ENCODE results near the gene FLNA. TPM values are rescaled to one million over a fixed set of nuclear protein-coding genes. Genes with fewer than 3 reads are reported as not detected.
"Not testable (repeated sequence)": the region's sequence is repeated elsewhere in the genome, so short reads cannot be mapped to it uniquely, and the experiment has no call there.

The FLNA gene
- total RNA-seq, 1 donor: 3,767 TPM

DNA sequence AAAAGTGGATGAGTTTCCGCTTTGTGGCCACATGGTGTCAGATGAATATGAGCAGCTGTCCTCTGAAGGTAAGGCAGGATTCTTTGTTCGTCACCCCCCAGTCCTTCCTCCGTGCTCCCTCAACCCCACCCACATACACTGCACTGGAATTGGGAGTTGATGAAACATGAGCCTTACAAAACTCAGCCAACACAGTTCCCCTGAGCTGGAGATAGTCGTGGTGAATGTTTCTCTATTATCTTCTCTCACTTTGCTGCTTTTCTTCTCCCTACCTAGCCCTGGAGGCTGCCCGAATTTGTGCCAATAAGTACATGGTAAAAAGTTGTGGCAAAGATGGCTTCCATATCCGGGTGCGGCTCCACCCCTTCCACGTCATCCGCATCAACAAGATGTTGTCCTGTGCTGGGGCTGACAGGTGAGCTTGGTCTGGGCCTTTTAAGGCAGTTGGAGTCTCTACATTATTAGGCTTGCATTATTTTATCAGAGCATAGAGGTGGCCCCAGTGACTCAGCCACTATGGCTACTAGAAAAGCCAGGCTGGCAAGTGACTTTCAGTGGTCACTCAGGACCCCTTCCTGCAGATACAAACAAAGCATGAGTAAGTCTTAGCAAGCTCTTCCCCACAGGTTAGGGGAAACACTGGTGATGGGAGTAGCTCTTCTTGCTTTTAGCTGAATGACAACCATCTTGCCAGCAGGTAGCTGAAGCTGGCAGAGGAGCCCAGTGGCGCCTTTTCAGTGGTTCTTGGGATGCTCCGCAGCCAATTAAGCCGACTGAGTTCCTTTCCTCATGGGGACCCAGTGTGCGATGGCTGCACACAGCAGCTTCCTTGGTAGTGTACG is 25.3 kb upstream of the FLNA start:
- TF ChIP-seq, protein P1, sequence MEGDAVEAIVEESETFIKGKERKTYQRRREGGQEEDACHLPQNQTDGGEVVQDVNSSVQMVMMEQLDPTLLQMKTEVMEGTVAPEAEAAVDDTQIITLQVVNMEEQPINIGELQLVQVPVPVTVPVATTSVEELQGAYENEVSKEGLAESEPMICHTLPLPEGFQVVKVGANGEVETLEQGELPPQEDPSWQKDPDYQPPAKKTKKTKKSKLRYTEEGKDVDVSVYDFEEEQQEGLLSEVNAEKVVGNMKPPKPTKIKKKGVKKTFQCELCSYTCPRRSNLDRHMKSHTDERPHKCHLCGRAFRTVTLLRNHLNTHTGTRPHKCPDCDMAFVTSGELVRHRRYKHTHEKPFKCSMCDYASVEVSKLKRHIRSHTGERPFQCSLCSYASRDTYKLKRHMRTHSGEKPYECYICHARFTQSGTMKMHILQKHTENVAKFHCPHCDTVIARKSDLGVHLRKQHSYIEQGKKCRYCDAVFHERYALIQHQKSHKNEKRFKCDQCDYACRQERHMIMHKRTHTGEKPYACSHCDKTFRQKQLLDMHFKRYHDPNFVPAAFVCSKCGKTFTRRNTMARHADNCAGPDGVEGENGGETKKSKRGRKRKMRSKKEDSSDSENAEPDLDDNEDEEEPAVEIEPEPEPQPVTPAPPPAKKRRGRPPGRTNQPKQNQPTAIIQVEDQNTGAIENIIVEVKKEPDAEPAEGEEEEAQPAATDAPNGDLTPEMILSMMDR (IDR thresholded peaks at IDR 0.05; ENCODE audit: insufficient read depth, low read depth, low read length): no peak
- DNase-seq (ENCODE audit: low read depth): no peak
- H3K4me3 ChIP-seq (ENCODE audit: low read depth, low read length): peak overlapping the region; percentile 86

DNA sequence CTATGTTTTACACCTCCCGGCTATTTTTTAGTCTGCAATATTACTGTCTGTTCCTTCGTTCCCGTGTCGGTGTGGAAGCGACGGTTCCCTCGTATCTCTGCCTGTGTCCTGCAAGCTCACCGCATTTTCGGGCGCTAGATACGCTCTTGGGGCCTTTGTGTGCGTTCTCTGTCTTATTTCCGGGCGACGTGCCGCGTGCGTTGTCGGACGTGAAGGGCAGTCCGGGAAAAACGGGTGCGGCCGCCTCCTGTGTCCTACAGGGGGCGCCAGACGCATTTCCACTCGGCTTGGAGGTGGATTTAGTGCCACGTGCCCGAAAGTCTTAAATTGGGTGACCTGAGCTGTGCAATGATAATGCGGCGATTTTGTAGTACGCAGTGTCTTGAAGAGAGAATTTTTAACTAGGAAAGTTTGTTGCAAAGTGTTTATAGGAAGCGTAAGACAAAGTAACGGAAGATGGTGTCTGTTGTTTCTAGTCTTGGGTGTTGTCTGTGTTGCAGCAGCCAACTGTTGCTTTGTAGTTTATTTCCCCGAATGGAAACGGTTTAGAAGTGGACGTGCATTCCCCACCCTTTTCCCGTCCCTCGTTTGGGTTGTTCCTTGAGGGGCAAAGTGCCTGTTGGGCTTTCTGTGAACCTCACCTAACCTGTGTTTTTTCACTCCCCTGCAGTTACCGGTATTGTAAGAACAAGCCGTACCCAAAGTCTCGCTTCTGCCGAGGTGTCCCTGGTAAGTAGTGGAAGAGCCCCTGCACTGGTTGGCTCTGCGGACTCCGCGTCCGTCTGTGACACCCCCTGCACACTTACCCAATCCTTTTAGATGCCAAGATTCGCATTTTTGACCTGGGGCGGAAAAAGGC is 24.5 kb upstream of the FLNA start:
- TF ChIP-seq, protein P1 (IDR thresholded peaks at IDR 0.05; ENCODE audit: insufficient read depth, low read depth, low read length): peak; percentile 66
- peak; percentile 85 for DNase-seq (ENCODE audit: low read depth)
- peak overlapping the region; percentile 86 for H3K4me3 ChIP-seq (ENCODE audit: low read depth, low read length)

DNA sequence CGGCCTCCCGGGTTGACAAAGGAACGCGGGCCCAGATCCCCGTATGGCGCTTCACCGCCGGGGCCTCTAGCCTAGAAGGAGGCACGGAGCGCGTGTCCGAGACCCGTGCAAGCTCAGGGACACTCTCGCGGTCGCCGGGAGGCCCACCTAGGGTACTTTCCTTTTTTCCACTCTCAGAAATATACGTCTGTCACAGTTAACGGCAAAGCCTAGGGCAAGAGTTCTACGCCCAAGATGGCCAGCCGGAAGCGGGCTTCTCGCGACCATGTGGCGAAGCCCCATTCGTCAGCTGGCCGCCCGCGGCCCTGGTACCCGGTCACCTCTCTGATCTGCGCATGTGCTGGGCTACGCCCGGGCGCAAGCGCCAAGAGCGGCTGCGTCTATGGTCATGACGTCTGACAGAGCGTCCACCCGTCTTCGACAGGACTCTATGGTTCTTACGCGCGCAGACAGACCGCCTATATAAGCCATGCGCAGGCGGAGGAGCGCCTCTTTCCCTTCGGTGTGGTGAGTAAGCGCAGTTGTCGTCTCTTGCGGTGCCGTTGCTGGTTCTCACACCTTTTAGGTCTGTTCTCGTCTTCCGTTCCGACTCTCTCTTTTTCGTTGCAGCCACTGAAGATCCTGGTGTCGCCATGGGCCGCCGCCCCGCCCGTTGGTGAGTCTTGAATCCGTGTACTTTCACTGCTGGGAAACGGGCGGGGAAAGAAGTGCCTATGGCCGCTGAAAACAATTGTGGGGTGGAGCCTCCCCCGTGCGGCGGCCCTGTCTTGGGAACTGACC is 23.6 kb upstream of the FLNA start, which contains the start of gene RPL10:
Gene RPL10, plus strand, starts transcription at position 490 of the 780 bp plus-strand sequence. Its CDS starts 143 bp downstream, at position 633.
- peak within 1 kb of the TSS; percentile 86 for H3K4me3 ChIP-seq (ENCODE audit: low read depth, low read length)
- TF ChIP-seq, protein P1 (IDR thresholded peaks at IDR 0.05; ENCODE audit: insufficient read depth, low read depth, low read length): no peak
- peak; percentile 97 for DNase-seq (ENCODE audit: low read depth)

DNA sequence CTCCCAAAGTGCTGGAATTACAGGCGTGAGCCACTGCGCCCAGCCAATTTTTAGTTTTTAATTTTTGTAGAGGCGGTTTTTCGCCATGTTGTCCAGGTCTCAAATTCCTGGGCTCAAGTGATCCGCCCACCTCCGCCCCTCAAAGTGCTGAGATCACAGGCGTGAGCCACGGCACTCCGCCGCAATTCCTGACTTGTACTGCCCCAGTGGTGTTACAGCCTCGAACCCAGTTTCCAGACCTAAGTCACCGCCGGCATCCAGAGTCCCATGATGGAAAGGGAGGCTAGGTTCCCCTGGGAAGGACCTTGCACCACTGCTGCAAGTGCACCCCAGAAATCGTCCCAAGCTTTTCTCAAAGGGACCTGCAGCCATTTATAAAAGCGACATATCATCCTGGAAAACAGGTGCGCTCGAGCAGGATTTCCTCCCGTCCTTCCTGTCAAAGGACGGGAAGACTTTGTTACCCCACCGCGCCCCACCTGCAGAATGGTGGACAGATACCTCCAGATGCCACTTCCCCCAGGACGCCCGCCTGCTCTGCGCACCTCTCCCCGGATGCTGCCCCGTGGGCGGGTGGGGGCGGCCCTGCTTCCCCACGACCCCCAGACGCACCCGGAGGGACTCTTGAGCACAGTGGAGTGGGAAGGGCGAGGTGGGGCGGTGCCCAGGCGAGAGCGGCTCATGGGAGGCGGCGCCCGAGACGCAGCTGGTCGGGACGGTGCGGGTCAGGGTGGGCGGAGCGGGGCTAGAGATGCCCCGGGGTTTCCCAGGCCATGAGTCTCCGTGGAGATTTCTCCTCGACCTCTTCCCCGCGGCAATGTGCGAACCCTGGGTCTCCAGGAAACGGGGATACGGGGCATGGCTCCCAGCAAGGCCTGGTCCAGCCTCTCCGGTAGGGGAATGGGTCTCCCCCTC is 22.8 kb upstream of the FLNA start:
- peak overlapping the region; percentile 86 for H3K4me3 ChIP-seq (ENCODE audit: low read depth, low read length)
- TF ChIP-seq, protein P1 (IDR thresholded peaks at IDR 0.05; ENCODE audit: insufficient read depth, low read depth, low read length): no peak
- peak; percentile 63 for DNase-seq (ENCODE audit: low read depth)

DNA sequence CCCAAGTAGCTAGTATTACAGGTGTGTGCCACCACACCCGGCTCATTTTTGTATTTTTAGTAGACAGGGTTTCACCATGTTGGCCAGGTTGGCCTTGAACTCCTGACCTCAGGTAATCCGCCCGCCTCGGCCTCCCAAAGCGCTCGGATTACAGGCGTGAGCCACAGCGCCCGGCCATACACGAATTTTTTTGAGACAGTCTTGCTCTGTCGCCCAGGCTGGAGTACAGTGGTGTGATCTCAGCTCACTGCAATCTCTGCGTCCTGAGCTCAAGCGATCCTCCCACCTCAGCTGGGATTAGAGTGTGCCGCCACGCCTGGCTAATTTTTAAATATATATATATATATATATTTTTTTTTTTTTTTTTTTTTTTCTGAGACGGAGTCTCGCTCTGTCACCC is 21.9 kb upstream of the FLNA start:
- not testable (repeated sequence) for H3K4me3 ChIP-seq (ENCODE audit: low read depth, low read length)
- DNase-seq (ENCODE audit: low read depth): peak; percentile 5

DNA sequence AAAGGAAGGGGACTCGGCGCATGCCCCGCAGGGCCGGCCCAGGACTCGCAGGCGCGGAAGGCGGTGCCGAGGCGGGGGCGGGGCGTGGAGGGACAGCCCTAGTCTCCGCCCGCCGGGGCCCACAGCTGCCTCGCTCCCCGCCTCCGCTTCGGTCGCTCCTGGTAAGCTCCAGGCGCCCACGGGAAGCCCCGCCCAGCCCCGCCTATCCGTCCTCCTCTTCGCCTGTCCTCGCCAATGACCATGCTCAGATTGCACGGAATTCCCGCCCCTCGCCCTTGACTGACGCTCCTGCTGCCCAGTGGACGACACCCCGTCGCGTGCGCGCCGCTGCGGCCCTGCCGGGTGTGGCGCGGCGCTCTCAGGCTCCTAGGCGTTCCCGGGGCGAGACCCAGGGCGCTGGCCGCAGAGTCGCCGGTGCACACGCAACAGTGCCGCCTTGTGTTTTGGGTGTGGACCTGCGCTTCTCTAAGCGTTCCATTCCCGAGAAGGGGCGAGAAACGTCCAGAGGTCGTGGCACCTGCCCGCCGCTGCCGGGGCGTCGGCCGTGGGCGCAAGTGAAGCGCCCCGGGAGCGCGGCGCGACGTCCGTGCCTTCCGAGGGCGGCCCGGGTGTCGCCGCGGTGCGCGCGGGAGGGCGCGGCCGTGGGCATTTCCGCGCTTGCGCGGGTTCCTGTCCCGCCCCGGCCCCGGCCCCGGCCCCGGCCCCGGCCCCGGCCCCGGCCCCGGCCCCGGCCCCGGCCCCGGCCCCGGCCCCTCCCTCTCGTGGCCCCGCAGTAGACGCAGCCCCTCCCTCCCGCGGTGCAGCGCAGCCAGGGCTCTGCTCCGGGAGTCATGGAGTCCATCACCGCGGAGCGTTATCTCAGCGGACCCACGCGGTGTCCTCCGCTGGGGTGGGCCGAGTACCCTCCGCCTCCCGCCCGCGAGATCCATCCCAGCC is 15.6 kb upstream of the FLNA start:
- H3K4me3 ChIP-seq (ENCODE audit: low read depth, low read length): not testable (repeated sequence)

DNA sequence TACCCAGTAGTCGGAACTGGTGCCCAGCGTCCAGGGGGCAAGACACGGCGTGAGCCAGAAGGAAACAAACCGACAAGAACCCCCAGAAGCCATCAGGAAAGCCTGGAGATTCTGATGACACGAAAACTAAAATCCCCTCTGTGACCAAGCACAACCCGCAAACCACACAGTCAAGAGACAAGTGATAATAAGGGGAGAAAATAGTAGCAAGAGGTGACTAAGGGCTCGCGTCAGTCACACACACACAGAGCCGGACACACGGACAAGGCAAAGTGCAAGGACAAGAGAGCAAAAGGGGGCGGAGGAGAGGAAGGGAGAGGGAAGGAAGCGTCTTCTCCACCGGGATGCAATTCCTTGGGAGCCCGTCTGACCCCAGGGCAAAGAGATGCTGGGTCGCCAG is 14.2 kb upstream of the FLNA start:
- not testable (repeated sequence) for DNase-seq (ENCODE audit: low read depth); H3K4me3 ChIP-seq (ENCODE audit: low read depth, low read length)

More for the DNA sequence above, 15.6 kb upstream of the FLNA start:
- not testable (repeated sequence) for DNase-seq (ENCODE audit: low read depth)

DNA sequence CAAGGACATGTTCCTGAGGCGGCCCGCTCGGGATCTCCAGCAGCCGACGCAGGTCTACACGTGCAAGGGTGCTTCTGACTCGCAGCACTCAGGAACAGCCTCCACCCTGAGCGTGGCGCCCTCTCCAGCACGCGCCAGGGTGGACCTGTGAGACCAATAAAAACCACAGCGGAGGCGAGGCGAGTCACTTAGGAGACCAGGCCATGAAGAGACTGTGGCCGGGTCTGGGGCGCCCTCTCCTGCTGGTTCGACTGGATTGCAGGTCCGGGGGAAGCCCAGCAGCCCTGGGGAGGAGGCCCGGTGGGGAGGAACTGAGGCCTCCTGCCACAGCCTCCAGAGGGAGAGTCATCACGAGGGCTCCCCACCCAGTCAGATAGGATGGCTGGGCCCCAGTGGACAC is 13.7 kb upstream of the FLNA start:
- DNase-seq (ENCODE audit: low read depth); H3K4me3 ChIP-seq (ENCODE audit: low read depth, low read length): not testable (repeated sequence)

Data from fibroblast of villous mesenchyme (primary cell).